Measurements from ENCODE around the gene KYAT1.
"Not testable (repeated sequence)": the region's sequence is repeated elsewhere in the genome, so short reads cannot be mapped to it uniquely, and the experiment has no call there.

KYAT1 gene

GRCh38 chr9:128809831-128810230 is 71.9 kb downstream of the KYAT1 start:
- no peak for DNase-seq

GRCh38 chr9:128809036-128809599 is 72.6 kb downstream of the KYAT1 start:
- no peak for DNase-seq

- no peak for DNase-seq
Observed at GRCh38 chr9:128808543-128808942, 73.2 kb downstream of the KYAT1 start.

GRCh38 chr9:128807827-128808226 is 73.9 kb downstream of the KYAT1 start:
- DNase-seq = no peak

- no peak for DNase-seq
Observed at GRCh38 chr9:128805661-128806060, 76.1 kb downstream of the KYAT1 start.

- no peak for DNase-seq
Observed at GRCh38 chr9:128802482-128802881, 79.3 kb downstream of the KYAT1 start.

- DNase-seq = no peak
Observed at GRCh38 chr9:128800061-128800460, 81.7 kb downstream of the KYAT1 start.

- DNase-seq = no peak
Observed at GRCh38 chr9:128798896-128799295, 82.9 kb downstream of the KYAT1 start.

GRCh38 chr9:128794961-128795360 is 86.8 kb downstream of the KYAT1 start:
- not testable (repeated sequence) for DNase-seq

- DNase-seq = no peak
Observed at GRCh38 chr9:128792978-128793686, 88.6 kb downstream of the KYAT1 start.

- DNase-seq = no peak
Observed at GRCh38 chr9:128792134-128792533, 89.6 kb downstream of the KYAT1 start.

- no peak for DNase-seq
Observed at GRCh38 chr9:128790536-128790935, 91.2 kb downstream of the KYAT1 start.

GRCh38 chr9:128788445-128788844 is 93.3 kb downstream of the KYAT1 start:
- no peak for DNase-seq

- DNase-seq = no peak
Observed at GRCh38 chr9:128787659-128788058, 94.1 kb downstream of the KYAT1 start.

GRCh38 chr9:128786681-128787601 is 94.8 kb downstream of the KYAT1 start, which contains the start of gene TBC1D13:
Gene TBC1D13 (plus strand): TSS chr9:128787253. CDS start chr9:128787354, 101 bp downstream.
- DNase-seq = no peak

- no peak for DNase-seq
Observed at GRCh38 chr9:128785427-128785826, 96.3 kb downstream of the KYAT1 start.

Data from cortex of kidney (tissue), 1 donor.